Brain microvascular endothelial cell (primary cell): ENCODE measurements around the gene SH3GL2.

Source experiments
- DNase-seq: peaks from one replicate; pipeline ENCODE4 v3.0.0-alpha.2; 2020
- H3K27ac ChIP-seq: fragments of 250-450 bp; sonication (Bioruptor Pico); 2 replicates; pipeline ENCODE4 v1.5.1; 2020; ENCODE audit warnings: mild to moderate bottlenecking, moderate library complexity
- H3K27me3 ChIP-seq: fragments of 250-450 bp; sonication (Bioruptor Pico); replicated peaks from 2 replicates; pipeline ENCODE4 v1.5.1; 2020; ENCODE audit warnings: mild to moderate bottlenecking
- H3K36me3 ChIP-seq: fragments of 250-450 bp; sonication (Bioruptor Pico); replicated peaks from 2 replicates; pipeline ENCODE4 v1.5.1; 2020; ENCODE audit warnings: mild to moderate bottlenecking
- H3K4me3 ChIP-seq: 2 replicates; pipeline ENCODE4 v1.5.1; 2011; ENCODE audit warnings: low read depth, mild to moderate bottlenecking, control low read depth, low read length, moderate library complexity
- CTCF ChIP-seq: IDR thresholded peaks from 2 replicates; pipeline ENCODE4 v1.5.1; 2011; ENCODE audit warnings: low read depth, mild to moderate bottlenecking, moderate library complexity, low read length, control low read depth, inconsistent platforms; ENCODE audit errors: missing control alignments
- in situ Hi-C: cut with HindIII; loops from 2 replicates; pipeline ENCODE4 v1.10.0; 2017; ENCODE audit warnings: low sequenced_read_pairs, low pct_ligation_motif_present

Gene SH3GL2

DNA sequence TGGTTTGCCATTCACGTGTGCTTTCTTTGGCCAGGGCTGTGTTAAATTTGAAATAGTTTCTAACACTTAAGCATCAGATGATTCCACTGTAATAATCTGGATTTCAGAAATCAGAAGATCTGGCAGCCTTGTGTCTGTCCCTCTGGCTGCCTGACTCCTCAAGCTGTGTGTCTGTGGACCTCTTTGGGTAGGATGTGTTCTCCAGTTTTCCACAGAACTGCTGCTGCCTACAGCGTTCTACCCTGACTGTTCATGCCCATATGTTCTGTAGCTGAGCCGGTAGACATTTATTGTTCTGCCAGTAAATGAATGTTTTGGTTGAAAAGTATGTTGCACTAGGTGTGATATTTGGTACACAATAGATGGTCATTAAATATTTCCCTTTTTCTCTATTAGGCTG lies 81.3 kb downstream of the SH3GL2 start:
- no peak for TF ChIP-seq CTCF
- no peak for DNase-seq
- H3K4me3 ChIP-seq = no peak overlapping the region
- no peaks in the 10 kb centered on the region for H3K27me3 ChIP-seq
- in situ Hi-C loops = no loop called here
- H3K36me3 ChIP-seq = no peaks in the 10 kb centered on the region
- H3K27ac ChIP-seq = no peak overlapping the region

DNA sequence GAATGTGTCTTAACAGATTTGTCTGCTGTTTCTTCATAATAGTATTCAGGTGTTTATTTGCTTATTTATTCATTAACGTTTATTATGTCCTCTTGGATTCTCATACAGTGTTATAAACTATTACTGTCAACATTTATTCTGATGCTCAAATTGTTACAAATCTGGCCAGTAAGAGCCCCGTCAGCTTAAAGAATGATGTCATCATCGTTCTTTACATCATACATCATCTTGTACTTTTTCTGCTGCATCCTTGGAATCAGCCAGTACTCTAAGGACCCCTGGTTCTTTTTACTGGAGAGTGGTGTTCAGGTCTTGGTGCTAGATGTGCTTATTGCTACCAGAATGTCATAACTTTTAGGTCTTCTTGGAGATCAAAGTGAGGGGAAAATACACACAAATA lies 86.6 kb downstream of the SH3GL2 start:
- Histone ChIP-seq H3K27me3 (no peaks in the 10 kb centered on the region), H3K4me3 (no peak overlapping the region), H3K27ac (no peak overlapping the region), H3K36me3 (no peaks in the 10 kb centered on the region)
- in situ Hi-C loops = no loop called here
- DNase-seq = no peak
- no peak for TF ChIP-seq CTCF

DNA sequence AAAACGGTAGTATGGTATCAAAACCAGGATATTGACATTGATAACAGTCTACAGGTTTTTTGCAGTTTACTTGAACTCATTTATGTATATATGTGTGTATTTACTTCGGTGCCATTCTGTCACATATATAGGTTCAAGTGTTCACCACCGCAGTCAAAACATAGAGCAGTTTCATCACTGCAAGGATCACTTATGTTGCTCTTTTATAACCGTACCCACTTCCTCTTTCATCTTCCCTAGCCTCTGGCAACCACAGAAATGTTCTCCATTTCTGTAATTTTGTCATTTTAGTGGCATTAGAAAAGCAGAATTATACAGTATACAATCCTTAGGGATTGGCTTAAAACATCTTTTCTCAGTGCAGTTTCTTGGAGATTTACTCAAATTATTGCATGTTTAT lies 90.3 kb downstream of the SH3GL2 start:
- no peak overlapping the region for H3K27ac ChIP-seq
- no peak for DNase-seq
- no peaks in the 10 kb centered on the region for H3K27me3 ChIP-seq
- in situ Hi-C loops = no loop called here
- no peak overlapping the region for H3K4me3 ChIP-seq
- no peaks in the 10 kb centered on the region for H3K36me3 ChIP-seq
- TF ChIP-seq CTCF = no peak

GRCh38 chr9:17682684-17683083 lies 103.8 kb downstream of the SH3GL2 start:
- no peak for DNase-seq
- TF ChIP-seq CTCF = no peak

DNA sequence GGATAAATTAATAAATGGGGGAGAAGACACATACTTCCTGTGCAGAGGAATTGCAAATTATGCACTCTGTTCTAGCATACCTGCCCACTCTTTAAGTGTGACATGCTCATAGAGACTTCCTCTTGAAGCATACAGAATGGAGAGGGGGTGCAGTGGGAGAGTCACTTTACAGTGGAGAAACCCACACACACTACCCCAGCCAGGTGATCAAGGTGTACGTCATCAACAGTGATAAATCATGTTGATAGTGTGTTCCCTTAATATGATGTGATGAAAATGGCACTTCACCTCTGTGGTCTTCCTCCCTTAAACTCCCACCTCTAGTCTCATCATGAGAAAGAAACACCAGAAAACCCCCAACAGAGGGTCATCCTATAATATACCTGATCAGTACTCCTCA lies 110.0 kb downstream of the SH3GL2 start:
- Histone ChIP-seq H3K27ac (no peak overlapping the region), H3K27me3 (no peaks in the 10 kb centered on the region), H3K36me3 (no peaks in the 10 kb centered on the region), H3K4me3 (no peak overlapping the region)
- in situ Hi-C loops = no loop called here
- no peak for DNase-seq
- no peak for TF ChIP-seq CTCF

More at GRCh38 chr9:17682684-17683083, 103.8 kb downstream of the SH3GL2 start:
- no peak overlapping the region for H3K27ac ChIP-seq
- H3K27me3 ChIP-seq = no peaks in the 10 kb centered on the region
- H3K36me3 ChIP-seq = no peaks in the 10 kb centered on the region
- H3K4me3 ChIP-seq = no peak overlapping the region
- in situ Hi-C loops = no loop called here

GRCh38 chr9:17694336-17694735 lies 115.5 kb downstream of the SH3GL2 start:
- H3K36me3 ChIP-seq = no peaks in the 10 kb centered on the region
- H3K27ac ChIP-seq = no peak overlapping the region
- in situ Hi-C loops = no loop called here
- no peak overlapping the region for H3K4me3 ChIP-seq
- no peak for TF ChIP-seq CTCF
- no peak for DNase-seq
- H3K27me3 ChIP-seq = no peaks in the 10 kb centered on the region
